GM21723 (cell line): ENCODE results near the gene DGKH.
"Not testable (repeated sequence)": the region's sequence is repeated elsewhere in the genome, so short reads cannot be mapped to it uniquely, and the experiment has no call there.

Experiments used
- ATAC-seq: cut with Tn5 transposase; IDR thresholded peaks from one replicate; pipeline ENCODE4 v1.9.1; 2021; ENCODE audit warnings: mild to moderate bottlenecking, moderate library complexity; ENCODE audit not compliant: unreplicated experiment

The DGKH gene

DNA sequence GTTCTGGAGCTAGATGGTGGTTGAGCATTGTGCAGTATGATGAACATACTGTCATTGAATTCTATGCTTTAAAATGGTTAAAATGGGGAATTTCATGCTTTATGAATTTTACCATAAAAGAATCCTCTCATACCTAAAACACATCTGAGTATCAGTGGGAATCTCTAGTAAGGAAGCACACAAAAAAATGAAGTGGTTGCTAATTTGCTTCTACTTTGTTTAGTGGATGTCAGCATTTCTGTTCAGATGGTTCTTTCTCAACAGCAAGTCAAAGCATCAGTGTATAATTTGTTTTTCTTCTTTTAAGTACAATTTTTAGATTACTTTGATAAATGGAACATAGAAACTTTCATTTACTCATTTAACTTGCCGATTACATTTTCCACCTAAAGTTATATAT is 171.4 kb downstream of the DGKH start:
- no peak for ATAC-seq

DNA sequence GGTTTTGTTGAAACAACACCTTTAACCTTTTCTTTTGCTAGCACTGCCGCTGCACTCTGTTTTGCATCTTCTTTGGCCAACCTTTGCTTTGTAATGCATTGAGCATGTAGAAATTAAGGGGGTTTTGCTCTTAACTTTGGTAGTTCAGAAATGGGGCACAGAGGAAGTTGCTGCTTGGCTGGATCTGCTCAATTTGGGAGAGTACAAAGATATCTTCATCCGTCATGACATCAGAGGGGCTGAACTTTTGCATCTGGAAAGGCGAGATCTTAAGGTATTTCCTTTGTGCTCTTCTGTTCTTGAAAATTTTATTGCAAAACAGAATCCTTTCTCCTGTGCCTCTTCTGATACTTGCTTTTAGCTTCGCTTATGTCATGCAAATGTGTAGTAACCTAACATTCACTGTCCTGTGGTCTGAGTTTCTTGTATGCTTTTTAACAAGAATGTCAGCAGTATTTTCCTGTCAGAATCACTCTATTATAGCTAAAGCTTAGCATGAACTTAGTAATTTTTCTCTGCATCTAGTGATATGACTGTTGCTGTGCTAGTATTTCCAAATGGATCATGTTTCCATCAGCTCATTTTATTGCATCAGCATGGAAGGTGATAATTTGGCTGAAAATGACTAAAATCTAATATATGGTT is 172.8 kb downstream of the DGKH start:
- ATAC-seq, result no peak

DNA sequence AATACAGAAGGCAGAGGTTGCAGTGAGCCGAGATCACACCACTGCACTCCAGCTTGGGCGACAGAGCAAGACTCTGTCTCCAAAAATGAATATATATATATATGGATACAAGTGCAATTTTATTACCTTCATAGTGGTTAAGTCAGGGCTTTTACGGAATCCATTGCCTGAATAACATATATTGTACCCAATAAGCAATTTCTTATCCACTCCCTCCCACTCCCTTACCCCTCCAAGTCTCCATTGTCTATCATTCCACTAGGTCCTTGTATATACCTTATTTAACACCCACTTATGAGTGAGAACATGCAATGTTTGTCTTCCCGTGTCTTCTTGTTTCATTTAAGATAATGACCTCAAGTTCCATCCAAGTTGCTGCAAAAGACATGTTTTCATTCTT is 175.2 kb downstream of the DGKH start:
- no peak for ATAC-seq

DNA sequence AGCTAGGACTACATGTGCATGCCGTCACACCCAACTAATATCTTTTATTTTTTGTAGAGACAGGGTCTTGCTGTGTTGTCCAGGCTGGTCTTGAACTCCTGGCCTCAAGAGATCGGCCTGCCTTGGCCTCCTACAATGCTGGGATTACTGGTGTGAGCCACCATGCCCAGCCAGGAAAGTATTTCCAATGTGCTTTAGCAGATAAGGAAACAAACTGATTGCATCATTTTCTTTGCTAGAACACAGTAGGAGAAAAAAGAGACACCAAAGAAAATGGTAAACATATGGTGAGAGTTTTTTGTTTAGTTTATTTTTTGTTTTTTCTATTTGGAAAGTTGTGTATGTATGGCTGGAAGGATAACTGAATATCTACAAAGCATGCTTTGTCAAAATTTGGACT is 176.6 kb downstream of the DGKH start:
- no peak for ATAC-seq

DNA sequence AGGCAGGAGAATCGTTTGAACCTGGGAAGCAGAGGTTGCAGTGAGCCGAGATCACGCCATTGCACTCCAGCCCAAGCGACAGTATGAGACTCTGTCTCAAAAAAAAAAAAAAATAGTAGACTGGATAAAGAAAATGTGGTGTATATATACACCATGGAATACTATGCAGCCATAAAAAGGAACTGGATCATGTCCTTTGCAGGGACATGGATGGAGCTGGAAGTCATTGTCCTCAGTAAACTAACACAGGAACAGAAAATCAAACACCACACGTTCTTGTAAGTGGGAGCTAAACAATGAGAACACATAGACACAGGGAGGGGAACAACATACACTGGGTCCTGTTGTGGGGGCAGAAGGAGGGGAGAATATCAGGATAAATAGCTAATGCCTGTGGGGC is 178.3 kb downstream of the DGKH start:
- ATAC-seq, result not testable (repeated sequence)

DNA sequence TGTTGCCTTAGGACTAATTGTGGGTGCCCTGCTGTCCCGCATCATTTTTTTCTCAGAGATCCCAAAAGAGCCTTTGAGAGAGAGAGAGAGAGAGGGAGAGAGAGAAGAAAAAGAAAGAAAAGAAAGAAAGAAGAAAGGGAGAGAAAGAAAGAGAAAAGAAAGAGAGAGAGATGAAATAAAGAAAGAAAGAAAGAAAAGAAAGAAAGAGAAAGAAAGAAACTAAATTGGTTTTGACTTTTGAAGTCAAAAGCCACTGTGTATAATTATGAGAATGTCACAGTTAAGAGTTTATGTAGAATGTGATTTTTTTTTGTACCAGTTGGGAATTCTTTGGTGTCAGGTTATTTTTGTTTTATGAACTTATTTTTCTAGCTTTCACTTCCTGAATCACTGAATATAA is 180.1 kb downstream of the DGKH start:
- ATAC-seq, result no peak

DNA sequence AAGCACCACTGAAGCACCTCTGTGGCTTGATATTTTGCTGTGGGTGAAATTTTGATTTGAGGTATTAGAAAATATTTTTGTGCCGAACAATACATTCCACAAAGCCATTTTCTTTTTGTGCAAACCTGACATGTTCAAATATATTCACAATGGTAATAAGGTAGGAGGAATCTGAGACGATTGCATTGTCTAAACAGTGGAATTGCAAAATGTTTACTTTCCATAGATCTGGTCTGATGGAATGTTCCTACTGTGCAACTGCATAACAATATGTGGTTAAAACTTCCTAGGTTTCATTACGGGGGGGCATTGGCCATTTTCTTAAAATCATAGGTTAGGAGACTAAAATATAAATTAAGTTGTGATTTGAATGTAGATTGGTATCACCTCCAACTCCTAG is 180.8 kb downstream of the DGKH start:
- ATAC-seq, result no peak

DNA sequence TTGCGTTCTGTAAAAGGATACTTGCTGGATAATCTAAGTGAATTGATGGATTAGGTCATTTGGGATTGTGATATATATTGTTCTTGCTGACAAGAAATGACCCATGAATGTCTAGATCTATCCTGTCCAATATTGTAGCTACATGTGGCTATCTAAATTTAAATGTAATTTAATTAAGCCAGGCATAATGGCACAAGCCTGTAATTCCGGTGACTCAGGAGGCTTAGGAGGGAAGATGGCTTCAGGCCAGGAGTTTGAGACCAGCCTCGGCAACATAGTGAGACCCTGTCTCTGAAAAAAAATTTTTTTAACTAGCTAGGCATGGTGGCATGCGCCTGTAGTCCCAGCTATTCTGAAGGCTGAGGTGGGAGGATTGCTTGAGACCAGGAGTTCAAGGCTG is 184.2 kb downstream of the DGKH start:
- ATAC-seq, result no peak

DNA sequence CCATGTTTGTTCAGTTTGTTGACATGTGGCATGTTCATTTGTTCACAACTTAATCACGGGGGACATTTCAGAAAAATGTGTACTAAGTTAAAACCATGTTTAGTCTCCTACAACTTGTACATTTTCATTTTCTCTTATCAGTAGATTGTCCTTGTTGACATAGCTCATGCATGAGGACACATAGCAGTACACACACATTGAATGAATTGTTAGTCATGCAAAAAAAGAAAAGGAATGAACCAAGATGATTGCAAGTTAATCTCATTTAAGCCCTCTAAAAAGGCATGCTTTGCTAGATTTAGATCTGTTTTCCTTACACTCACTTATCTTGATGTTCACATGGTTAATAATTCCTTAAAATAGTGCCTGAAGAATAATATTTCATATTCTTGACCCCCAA is 185.3 kb downstream of the DGKH start:
- ATAC-seq, result no peak

DNA sequence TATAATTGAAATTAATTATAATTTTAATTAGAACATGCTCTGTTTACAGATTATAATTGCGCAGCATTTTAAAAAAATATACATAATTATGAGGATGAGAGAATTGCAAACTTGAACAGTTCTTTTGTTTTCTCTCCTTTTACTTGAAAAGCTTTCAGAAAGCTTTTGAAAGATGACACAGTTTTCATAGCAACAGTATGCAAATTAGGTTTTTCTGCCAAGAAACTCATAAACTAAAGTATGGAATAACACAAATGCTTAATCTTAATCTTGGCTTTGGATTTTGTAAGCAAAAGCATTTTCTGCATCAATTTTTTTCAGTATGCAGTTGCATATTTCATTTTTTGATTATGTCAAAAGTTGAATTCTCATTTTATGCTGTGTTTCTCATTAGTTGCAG is 190.7 kb downstream of the DGKH start:
- no peak for ATAC-seq

DNA sequence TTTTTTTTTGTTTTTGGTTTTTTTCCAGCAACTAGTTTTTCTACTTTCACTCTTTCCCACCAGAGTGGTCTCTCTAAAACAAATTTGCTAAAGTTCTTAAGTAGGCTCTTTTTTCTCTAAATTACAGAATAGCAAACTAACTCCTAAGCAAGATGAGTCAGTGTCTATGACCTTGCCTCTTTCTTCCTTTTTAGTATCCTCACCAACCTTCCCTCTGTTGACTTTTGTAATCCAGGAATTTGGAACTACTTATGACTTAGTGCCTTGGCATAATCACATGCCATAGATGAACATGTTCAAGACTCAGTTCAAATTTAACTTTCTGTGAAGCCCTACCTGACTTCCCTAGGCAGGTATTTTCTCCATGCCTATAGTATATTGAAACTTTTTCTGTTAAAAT is 191.2 kb downstream of the DGKH start:
- ATAC-seq, result no peak

DNA sequence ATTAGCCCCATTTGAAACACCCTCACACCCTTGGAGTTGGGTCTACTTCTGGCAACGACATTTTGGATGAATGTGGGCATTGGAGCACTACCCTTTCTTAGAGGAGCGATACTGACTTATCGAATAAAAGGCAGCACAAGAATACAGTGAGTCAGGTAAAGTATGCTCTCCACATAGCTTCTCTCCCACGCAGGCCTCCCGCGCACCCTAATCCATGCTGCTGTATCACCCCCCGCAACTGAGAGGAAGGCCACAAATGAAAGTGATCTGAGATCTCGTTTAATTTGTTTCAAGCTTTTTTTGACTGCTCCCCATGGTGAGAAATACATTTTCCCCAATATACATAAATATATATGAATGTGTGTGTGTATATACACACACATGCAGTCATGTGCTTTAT is 198.1 kb downstream of the DGKH start:
- no peak for ATAC-seq

DNA sequence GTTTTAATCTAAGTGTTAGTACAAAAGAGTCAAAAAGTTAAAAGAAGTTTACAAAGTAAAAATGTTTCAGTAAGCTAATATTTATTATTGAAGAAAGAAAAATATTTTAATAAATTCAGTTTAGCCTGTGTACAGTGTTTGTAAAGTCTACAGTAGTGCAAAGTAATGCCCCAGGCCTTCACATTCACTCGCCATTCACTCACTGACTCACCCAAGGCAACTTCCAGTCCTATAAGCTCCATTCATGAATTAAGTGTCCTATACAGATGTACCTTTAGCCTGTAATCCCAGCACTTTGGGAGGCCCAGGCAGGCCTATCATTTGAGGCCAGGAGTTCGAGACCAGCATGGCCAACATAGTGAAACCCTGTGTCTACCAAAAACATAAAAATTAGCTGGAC is 199.4 kb downstream of the DGKH start:
- ATAC-seq, result no peak

DNA sequence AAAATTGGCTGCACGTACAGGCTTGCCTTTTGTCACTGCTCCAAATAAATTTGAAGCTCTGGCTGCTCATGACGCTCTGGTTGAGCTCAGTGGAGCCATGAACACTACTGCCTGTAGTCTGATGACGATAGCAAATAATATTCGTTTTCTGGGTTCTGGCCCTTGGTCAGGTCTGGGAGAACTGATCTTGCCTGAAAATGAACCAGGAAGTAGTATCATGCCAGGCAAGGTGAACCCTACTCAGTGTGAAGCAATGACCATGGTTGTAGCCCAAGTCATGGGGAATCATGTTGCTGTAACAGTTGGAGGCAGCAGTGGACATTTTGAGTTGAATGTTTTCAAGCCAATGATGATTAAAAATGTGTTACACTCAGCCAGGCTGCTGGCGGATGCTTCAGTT is 207.4 kb downstream of the DGKH start:
- ATAC-seq, result no peak

DNA sequence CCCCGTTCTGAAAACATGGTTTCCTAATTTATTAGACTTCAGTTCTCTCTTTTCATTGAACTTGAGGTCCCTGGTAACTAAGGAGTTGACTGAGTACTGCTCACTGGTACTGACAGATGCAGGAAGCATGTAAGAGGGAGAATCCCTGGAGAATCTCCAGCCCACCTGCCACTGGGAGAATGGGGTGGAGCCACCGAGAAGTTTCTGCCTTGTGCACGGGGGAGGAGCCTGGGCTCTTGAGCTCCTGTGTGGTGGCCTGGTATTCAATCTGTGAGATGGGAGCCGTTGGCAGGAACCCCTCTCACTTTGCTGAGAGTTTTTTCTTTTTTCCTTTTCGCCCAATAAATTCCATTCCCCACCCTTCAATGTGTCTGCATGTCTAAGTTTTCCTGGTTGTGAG is 210.3 kb downstream of the DGKH start:
- no peak for ATAC-seq

DNA sequence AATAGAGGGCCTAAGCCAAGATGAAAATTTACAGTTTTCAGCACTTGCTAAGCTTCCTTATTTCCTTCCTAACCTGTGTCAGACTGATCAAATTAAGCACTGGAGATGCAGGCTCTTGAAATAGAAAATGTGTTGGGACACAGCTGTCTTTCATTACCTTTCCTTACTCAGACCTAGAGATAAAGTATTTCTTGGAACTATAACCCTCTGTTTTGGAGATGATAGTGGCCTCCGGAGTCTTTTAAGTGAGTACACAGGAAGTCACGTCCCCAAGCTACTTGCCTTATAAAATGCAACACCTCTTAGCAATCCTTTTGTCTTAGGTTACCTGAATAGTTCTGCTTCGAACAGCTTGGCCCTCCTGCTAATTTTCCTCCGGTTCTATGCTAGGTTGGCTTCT is 211.1 kb downstream of the DGKH start:
- no peak for ATAC-seq

DNA sequence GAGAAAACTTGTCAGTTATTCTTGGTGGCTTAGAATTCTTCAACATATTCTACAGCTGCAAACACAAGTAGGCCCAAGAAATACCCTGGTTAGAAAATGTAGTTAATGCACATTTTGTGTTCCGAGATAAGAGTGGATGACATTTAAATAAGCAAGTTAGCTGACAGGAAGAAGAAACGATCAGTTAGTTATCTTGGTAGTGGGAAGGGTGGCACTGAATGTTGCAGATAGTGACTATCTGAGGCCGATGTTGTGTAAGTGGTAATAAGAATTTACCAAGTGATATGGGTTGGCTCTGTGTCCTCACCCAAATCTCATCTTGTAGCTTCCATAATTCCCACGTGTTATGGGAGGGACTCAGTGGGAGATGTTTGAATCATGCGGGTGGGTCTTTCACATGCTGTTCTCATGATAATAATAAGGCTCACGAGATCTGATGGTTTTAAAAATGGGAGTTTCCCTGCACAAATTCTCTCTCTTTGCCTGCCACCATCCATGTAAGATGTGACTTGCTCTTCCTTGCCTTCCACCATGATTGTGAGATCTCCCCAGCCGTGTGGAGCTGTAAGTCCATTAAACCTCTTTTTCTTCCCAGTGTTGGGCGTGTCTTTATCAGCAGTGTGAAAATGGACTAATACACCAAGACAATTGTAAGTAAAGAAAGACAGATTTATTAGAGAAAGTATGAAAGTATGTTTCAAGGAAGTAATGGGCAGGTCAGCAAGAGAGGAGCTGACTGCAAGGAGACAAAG is 212.6 kb downstream of the DGKH start:
- ATAC-seq, result no peak

DNA sequence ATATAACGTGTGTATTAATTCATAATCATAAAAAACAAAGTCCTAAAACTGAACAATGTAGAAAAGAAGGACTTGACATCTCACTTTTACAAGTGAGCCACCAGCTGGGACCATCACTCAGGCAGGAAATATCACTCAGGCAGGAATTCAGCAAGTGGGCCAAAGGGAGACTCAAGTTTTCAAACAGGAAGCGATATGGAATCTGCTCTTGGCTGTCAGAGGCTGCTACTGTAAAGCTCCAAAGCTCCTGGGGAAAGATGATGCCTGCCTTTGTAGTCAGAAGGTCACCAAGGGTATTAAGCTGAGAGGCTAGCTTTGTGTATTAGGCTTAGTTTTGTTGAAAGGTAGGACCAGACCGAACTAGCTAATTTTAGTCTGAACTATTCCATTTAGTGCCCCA is 218.0 kb downstream of the DGKH start:
- ATAC-seq, result no peak

DNA sequence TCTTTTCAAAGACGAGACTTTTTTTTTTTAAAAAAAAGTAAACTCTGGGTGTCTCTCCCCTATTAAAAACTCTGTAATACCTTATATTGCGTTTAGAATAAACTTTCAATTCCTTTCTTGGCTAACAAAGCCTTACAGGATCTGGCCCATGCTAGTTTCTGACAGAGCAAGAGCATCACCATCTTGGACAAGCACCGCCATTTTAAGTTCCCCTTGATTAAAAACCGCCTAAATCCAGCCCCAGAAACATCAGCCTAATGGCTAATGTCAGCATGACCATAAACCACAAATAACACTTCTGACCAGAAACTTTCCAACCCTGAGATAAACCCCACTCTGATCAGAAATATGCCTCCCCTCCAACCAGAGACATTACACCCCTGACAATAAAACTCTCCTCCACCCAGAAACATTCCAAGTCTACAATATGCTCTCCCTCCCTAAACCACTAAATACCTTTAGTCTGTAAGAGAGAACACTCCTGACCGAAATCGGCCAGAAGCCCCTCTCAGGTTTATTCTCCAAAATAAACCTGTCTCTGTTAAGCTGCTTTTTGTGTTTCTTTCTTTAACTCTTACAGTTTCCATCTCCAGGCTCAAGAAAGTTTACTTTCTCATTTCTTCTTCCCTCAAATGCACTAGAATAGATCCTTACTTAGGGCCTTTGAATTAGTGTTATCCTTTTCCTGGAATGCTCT is 221.9 kb downstream of the DGKH start:
- ATAC-seq, result no peak

DNA sequence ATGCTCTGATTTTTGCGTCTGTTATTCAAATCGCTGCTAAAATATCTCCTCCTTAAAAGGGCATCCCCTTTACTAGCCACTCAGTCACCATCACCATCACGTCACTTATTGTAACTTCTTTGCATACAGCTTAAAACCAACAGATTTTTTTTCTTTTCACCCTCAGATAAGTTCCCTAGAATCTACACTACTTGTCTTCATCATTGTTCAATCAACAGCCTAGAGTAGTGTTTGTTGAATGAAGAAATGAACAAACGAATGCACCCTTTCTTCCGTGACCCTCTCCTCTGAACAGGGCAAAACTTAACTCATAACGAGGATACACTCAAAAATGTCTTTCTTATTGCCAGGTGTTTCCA is 222.4 kb downstream of the DGKH start:
- no peak for ATAC-seq

DNA sequence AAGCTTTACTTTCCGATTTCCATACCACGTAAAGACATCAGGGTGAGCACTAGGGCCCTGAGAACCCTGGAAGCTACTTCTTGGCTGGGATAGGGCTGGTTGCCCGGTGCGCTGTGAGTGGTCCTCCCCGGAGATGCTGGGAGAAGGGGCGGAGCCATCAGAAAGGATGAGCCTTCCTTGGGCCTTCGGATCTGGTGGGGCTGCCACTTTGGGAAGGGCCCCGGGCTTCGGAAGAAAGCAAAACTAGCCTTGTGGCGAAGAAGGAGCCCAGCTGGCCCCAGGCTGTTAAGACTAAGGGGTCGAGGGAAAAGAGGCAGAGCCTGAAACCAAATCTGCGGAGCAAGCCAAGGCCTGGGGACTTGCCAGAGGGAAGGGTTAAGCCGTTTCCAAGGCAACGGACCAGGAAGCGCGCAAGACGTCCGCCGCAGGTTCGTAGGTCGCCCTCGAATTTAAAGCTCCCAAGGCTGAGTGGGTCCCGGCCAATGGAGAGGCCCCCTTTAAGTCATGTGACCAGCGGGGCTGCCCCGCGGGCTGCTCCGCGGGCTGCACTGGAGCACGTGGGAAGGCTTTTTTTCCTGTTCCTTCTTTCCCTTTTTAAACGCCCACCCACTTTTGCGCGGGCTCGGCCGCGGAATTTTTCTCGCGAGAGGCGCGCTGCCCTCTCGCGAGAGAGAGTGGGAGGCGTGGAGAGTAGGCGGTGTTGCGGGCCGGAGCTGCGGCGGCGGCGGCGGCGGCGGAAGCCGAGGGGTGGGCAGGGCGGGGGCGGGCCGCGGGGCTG is 223.1 kb downstream of the DGKH start:
- peak; percentile 77 for ATAC-seq
